ENCODE measurements around the gene STPG2.
A peak's percentile ranks its signal among the peaks of the same experiment; 100 is the strongest.

Gene STPG2

DNA sequence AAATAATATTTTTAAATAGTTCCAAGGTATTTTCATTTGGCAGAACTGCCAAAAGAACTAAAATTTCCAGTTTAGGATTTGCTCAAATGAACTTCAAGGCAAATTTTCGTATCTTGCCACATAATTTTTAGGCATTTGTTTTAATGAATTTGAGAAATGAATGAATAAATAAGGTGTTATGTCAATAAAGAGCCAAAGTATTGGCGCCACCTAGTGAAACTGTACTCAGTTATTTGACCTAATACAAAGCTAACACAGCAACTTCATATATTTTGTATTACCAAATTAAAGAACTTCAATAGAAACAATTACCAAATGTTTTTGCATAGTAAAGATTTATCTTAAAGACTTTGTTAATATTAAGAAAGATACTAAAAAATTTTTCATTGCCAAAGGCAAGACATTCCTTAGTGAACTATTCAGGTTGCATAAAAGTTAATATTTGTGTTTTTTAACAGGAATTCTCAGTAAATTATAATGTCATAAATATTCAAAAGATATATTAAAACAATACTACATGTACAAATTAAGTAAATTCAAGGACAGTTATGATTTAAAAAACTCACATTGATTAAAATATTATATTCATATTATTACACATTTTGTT is 50.3 kb downstream of the STPG2 start:
- no peak for DNase-seq

DNA sequence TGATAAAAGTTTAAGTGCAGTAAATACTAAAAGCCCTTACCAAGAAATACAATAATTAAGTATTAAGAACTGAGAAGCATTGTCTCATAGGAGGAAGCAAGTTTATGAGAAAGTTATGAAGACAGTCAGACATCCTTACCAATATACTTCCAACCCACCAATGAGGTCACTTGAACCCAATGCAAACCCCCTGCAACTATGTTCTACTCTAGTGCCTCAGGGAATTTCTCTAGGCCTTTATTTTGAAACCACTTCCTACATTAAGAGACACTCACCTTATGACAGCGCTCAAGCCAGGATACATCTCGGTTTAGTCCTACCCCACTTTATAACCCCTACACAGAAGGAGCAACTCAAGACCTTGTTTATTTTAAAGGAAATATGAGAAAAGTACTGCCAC is 61.3 kb downstream of the STPG2 start:
- no peak for DNase-seq

DNA sequence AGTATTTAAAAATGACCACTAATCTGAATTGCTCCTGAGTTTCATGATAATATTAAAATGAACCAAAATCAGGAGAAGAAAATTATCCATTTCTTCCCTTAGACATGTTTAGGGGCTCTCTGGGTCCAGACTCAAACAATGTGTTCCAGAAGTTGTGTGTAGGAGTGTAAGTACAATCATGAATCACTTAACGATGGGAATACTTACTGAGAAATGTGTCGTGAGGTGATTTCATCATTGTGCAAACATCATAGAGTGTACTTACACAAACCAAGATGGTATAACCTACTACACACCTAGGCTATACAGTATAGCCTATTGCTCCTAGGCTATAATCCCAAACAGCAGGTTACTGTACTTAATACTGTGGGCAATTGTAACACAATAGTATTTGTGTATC is 74.8 kb downstream of the STPG2 start:
- no peak for DNase-seq

DNA sequence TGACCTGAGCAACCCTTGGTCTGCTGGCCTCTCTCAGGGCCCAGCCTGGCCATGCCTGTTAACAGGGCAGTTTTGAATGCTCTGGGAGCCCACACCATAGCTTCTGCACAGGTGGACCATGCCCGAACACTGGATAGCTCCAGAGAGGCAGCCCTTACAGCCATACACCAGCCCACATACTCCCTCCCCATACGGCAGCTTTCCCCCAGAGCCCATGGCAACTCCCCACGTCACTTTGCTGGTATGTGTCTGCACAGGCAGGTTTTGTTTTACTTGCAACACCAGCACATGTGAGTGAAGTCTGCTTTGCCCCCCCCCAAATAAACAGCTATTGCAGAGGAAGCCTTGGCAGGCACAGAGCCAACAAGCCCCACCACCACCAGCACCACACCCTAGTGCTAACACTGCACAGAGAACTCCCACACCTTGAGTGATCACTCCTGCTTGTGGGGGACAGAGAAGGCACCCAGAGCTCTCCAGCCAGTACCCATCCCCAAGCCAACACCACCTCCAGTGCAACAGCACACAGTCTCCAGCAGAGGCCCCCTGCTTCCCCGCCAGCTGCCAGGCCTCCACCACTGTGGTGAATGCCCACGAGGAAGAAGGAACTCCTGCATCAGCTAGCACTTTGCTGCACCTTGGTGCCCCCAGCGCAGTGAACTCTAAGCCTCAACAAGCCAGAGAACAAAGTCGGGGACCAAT is 87.3 kb downstream of the STPG2 start:
- no peak for DNase-seq

DNA sequence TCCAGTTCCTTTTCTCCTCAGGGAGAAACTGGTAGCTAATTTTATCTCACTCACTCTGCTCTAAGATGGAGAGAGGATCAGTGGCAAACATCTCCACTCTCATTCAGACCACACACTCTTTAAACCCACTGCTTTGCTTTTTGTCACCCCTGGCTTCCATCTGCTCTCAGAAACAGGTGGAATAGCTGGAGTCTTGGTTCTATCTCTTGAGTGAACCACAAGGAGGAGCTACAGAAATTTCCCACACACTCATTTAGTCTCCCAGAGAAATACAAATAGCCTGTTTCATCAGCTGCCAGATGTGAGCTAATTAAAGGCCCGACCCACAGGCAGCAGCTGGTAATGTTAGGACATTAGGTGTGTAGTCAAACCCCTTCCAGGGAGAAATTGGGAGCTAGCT is 96.6 kb downstream of the STPG2 start:
- DNase-seq = no peak

DNA sequence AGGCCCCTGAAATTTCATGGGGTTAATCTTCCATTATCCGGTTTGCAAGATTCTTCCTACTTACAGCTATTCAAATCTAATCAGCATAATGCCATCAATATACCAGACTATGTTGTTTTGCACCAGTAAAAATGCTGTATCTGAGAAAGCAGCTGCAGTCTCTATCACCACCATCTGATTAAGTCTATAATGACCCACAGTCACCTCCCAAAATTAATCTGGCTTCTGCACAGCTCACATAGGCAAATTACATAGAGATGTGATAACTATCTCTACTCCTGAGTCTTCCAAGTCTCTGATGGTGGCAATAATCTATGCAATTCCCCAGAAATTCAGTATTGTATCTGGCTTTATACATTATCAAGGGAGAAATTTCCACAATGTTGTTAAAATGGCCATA is 113.2 kb downstream of the STPG2 start:
- DNase-seq = no peak

DNA sequence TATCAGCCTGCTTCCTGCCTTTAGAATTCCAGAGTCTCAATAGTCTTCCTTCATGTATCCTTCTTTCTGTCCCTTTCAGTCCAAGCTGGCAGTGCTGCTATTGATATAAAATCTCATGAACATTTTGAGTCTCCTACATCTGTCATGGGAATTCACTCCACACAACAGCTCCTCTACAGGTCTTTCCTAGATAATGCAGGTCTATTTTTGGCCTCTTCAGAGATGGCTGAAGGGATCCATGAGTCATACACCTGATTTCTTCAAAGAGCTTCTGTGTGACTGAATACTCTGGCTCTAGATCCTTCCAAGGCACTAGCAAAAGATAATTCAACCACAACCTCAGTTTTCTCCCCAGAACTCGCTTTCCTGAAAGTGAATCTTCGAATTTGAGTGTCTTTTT is 115.4 kb downstream of the STPG2 start:
- no peak for DNase-seq

DNA sequence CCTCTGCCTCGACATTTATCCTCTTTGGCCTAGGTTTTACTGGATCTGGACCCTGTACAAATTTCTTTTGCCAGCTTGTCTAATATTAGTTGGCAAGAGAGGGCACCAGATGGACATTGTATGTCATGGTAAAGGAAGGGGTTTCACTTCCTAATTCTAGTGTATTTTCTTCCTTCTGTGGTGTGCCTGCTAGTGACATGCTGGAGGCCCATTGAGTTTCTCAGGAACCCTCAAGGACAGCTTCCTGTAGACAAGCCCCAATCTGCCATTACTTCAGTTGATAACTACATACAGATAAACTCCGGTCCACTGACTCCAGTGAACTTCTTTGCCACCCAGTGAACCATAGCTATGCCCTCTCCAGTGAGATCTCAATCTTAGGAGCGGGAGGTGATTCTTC is 116.9 kb downstream of the STPG2 start:
- no peak for DNase-seq

DNA sequence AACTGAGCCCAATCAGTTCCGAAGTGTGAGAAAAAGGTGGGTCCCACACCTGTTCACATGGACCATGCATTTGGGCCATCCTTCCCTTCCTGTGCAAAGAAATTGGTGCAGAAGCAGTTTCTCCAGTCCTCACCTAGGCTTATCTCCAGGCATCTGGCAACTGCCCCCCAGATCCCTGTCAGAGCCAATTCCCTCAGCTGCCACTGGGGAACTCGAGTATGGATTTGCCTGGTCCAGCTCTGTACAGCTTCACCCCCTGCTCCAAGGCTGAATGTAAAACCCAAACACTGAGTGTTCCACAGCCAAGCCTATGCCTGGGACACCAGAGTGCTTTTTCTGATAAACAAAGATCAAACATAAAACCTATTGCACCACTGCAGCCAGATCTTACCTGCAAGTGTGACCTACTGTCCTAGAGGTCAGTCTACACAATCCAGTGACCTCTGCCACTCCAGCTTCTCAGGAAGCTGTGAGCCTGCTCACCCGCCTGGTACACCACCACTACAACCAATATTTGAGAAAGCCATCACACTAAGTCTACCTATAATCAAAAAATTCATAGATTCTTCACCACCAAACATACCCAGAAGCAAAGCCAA is 136.4 kb downstream of the STPG2 start:
- DNase-seq = no peak

DNA sequence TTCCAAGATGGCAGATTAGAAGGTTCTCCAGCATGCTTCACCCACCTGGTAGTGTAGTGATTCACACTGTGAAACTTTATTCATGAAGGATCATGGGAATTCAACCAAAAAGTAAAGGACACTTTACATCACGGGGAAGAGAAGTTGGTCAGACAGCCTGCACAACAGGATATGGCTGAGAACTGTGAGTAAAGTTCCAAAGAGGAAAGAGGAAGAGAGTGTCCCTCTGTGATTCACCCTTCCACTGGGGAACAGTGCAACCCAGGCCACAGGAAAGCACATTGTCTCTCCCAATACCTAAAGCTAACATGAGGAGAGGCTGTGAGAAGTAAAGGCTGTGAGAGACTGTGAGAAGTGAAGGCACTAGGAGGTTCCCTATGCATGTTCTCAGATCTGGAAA is 137.2 kb downstream of the STPG2 start:
- no peak for DNase-seq

DNA sequence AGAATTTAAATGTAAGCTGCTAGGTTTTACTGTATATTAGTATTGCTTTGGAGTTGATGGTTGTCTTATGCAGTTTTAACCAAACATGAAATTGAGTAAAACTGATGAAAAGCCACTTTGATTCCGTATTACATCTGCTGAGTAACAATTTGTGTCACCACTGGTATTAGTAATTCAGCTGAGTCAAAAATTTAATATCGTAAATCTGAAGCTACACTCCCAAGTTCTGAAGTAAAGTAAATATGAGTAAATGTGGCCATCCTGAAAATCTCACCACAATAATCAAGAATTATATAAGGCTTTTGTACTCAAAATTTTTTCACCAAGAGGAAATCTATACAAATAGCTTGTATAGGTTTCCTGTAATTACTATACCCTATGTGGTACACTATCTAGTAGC is 142.3 kb downstream of the STPG2 start:
- DNase-seq = no peak

DNA sequence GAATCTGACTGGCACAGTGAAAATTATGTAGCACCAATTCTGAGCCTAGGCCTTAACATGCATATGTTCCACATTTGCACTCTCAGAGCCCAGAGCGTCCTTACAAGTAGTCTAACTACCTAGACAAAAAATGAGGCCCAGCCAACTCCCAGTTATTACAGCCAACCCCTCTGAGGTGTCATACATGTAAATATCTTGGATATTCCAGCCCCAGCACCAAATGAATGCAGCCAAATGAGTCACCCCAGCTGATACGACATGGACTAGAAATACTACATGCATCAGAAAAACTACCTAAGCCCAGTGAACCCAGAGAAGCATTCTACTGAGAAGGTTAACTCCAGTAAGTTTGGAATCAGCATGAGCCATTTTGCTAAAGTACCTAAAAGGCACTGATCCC is 145.1 kb downstream of the STPG2 start:
- DNase-seq = no peak

DNA sequence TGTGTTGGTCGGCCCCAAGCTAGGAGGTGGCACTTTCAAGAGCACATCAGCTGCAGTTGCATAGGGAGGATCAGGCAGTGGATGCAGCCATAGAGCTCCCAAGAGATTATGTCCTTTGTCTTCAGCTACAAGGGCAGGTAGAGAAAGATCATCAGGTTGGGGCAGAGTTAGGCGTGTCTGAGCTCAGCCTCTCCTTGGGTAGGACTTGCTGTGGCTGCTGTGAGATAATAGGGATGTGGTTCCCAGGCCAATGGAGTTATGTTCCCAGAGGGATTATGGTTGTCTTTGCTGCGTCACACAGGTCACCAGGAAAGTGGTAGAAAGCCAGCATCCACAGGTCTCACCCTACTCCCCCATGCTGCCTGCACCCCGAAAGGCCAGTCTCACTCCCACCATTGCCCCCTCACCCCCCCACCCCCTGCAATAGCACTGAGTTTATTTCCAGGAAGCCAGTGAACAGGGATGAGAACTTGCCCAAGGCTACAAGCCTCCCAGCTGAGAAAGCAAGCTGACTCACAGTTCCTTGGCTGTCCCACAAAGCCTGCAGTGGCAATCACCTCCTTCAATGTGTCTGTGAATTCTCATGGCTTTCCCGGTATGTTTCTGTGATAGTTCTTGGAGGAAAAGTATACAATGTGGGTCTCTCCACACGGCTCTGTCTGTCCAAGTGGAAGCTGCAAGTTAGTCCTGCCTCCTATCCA is 148.4 kb downstream of the STPG2 start:
- no peak for DNase-seq

DNA sequence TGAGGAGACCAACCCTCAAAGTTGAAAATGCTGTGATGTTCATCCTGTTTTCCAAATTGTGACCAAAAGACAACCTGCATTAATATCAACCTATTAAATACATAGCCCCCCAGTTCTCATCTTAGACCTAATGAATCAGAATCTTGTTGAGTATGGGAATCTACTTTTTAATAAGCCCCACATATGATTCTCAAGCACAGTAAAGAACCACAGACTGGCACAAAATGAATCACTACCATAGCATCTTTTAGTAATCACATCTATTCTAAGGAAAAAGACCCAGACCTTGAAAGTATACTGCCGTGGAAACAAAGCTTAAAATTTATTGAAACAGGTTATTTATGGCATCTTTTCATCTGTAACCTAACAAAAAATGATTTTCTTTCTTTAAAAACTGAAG is 152.9 kb downstream of the STPG2 start:
- no peak for DNase-seq

DNA sequence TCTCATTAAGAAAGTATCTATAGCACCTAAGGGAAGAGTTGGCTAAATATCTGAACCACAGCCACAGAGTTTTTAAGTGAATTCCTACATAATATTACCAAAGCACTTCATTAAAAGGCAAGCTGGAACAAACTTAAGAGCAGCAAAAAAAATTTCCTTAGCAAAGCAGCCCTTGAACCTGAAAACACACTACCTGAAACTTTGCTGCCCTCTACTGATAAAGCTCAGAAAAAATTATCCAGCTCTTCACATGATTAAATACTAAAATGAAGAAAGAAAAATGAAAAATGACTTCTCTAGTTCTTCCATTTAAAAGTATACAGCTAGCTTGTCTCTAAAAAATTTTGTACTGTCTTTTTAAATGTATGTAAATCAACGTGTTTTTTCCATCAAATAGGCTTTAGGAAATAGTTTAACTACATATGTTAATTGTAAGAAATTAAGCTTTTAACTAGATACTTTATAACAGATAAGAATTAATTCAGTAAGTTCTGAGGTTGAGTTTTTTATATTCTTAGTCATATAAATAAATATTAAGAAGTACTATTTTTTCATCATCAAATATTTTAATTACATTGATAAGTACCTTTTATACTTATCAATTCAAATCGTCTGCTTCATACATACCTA is 156.1 kb downstream of the STPG2 start:
- peak in 1 of 6 experiments; percentile 3 for DNase-seq

DNA sequence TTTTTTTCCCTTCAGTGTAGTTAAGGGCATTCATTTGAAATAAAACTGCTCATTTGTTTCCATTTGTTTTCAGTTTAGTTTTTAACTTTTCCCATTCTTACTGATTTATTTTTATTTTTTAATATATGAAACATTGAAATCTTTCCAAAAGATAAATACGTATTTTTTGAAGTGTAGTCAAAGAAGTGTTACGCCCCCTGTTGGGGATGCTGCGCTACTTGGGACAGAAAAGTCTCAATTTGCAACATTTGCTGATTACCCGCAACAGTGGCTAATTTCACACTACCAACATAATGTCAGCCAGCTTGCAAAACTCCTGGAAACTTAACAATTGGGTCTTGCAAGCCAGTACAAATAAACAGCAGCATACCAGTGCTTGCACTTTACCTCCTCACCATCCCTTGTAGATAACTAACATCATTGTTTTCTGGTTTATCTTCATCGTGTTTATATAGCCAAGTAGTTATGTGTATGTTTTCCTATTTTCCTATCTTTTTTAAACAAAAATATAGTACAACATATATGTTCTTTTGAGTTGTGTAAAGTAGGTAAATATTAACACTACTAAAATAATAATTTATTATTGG is 158.6 kb downstream of the STPG2 start:
- no peak for DNase-seq

DNA sequence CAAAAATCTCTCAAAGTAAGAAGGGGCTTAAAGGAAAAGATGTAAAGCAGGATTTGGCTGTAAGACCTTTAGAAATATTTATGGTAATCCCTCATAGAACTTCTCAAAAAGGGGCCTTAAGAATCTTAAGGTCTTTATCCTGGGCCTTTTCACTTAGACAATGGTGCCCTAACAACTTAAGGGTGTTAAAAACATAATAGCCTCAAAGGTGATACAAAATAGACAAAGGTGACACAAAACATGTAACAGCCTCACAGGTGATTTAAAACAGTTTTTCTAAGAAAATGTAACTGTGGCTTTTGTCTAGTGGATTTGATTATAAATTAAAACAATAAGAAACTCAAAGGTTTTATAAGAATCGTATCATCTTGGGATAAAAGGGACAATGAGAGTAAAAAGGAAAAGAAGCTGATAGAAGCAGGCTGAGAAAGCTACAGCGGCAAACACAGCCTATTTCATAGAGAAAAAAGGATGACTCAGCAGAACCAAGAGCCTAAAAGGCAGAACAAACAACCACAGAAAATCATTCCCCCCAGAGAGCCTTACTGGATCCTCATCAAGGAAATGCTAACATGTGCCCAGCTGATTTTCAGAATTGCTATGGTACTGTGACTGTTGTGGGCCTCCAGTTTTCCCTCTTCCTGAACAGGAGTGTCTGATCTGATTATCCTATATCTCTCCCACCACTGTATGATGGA is 164.3 kb downstream of the STPG2 start:
- no peak for DNase-seq

DNA sequence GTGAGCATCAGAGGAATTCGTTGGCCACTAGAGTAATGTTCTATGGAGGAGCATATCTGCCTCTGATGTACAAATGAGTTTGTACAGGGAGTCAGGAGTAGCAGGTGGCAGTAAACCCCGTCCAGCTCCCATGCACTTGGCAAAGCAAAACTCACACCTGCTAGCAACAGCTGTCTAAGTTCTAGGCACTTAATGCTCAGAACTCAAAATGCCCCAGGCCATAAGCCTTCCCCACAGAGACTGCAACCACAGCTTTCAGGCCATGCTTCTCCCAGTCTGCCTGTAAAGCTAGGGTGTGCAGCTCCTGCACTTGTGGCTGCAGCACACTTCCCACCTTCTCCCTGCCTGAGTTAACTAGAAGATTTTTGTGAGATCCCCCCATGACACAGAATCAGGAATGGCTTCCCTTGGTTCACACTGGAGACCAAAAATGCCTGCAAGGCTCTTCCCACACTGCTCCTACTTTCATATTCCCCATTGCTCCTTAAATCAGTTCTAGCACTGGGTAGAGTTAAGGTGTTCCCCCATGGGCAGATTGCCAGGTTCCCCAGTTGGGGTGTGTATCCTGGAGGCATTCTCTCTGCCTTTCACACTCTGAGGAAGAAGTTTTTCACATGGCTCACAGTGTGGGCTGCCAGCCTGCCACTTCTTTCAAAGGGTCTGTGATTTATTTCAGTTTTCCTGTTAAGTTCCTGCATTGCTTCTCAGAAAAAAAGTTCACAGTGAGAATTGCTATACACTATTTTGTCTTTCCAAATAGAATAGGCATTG is 189.9 kb downstream of the STPG2 start:
- DNase-seq = no peak

DNA sequence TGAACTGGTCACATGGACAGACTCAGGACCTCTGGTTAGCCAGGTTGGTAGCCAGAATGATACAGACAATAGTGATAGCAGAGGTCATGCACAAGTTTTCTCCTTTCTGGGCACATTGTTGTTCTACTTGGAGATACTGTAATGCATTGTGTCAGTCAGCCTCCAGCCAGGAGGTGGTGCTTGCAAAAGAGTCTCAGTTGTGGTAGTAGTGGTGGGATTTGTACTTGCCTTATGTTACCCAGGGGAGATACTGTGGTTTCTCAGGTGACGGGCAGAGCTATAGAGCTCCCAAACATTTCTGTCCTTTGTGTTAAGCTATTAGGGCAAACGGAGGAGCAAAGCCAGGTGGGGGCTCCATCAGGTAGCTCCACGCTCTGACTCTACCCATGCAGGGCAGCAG is 190.5 kb downstream of the STPG2 start:
- no peak for DNase-seq

DNA sequence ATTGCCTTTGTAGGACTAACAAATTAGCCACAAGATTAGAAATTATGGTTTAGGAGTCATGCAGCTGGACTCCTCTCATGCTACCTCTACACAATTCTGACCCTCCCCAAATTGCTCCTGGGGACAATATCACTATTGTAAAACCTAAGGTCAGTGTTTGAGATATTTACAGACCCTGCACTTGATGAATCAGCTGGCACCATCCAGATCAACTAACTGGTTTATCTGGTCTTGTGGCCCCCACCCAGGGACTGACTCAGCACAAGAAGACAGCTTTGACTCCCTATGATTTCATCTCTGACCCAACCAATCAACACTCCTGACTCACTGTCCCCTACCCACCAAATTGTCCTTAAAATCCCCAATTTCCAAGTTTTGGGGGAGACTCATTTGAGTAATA is 192.4 kb downstream of the STPG2 start:
- no peak for DNase-seq

DNA sequence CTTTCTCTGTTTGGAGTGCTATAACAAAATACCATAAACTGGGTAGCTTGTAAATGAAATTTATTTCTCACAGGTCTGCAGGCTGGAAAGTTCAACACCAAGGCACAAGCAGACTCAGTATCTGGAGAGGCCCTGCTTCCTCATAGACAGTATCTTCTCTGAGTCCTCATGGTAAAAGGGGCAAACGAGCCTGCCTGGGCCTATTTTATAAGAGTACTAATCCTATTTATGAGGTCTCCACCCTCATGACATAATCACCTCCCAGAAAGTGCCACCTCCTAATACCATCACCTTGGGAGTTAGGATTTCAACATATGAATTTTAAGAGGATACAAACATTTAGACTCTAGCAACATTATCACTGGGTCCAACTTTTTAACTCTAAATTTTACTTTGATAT is 200.3 kb downstream of the STPG2 start:
- DNase-seq = no peak

DNA sequence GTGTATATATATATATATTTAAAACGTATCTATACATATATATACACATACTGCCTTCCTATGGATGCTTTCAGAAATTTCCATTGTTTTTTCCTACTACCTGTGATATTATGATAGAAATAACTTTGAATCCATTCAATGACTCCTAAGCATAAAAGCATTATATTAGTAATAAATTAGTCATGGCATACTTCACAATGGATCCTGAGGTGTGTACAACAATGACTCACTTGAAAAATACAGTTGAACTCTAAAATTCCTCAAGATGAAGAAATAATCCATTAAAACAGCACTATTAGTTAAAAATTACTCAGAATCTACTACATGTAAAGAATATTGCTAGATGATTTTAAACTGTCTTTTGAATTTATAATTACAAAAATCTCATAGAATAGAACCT is 201.1 kb downstream of the STPG2 start:
- DNase-seq = no peak
